NCI-H2196 (cell line): ENCODE results near the gene SH2D1A.
"Not testable (repeated sequence)": the region's sequence is repeated elsewhere in the genome, so short reads cannot be mapped to it uniquely, and the experiment has no call there.

Source experiments
- DNase-seq: peaks from one replicate; lab custom pipeline; 2025; ENCODE audit not compliant: unreplicated experiment; lab: John Stamatoyannopoulos, UW

SH2D1A gene

GRCh38 chrX:124346117-124346876 lies at the start of gene SH2D1A:
TSS of gene SH2D1A (plus strand) at chrX:124346563. CDS start at chrX:124346643, 80 bp downstream.
- no peak for DNase-seq

DNA sequence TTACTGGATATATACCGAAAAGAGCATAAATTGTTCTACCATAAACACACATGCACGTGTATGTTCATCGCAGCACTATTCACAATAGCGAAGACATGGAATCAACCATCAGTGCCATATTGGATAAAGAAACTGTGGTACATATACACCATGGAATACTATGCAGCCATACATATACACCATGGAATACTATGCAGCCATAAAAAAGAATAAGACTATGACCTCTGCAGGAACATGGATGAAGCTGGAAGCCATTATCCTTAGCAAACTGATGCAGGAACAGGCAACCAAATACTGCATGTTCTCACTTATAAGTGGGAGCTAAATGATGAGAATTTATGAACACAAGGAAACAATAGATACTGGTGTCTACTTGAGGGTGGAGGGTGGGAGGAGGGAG lies 47.0 kb upstream of the SH2D1A start:
- DNase-seq: not testable (repeated sequence)

DNA sequence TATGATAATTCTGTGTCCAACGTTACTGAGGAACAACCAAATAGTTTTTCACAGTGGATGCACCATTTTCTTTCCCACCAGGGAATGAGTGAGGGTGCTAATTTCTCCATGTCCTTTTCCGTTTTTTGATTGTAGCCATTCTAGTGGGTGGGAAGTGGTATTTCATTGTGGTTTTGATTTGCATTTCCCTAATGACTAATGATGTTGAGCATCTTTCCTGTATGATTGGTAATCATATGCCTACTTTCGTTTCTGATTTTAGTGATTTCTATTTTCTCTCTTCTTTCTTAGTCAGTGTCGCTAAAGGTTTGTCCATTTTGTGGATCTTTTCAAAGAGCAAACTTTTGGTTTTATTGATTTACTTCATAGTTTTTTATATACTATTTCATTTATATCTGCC lies 46.0 kb upstream of the SH2D1A start:
- no peak for DNase-seq

GRCh38 chrX:124307253-124307907 lies 39.0 kb upstream of the SH2D1A start:
- no peak for DNase-seq

- no peak for DNase-seq
These were observed 20.6 kb upstream of the SH2D1A start for GRCh38 chrX:124325732-124326131.

DNA sequence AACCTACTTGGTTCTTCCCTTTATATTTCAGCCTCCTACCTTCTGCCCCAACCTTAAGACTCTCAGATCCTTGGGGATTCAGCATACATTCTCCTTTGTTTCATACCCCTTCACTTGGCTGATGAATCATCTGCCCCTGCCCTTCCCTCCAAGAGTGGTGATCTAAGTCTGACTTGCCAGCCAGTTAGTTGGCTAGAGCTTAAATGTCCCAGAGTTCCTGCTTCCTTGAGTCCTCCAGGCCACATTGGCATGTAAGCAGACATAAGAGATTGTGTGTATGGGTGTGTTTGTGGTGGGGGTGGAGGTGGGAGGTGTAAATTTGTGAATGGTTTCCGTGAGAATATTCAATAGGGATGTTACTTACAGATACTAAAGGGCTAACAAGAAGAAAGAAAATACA lies 17.6 kb upstream of the SH2D1A start:
- DNase-seq: no peak

DNA sequence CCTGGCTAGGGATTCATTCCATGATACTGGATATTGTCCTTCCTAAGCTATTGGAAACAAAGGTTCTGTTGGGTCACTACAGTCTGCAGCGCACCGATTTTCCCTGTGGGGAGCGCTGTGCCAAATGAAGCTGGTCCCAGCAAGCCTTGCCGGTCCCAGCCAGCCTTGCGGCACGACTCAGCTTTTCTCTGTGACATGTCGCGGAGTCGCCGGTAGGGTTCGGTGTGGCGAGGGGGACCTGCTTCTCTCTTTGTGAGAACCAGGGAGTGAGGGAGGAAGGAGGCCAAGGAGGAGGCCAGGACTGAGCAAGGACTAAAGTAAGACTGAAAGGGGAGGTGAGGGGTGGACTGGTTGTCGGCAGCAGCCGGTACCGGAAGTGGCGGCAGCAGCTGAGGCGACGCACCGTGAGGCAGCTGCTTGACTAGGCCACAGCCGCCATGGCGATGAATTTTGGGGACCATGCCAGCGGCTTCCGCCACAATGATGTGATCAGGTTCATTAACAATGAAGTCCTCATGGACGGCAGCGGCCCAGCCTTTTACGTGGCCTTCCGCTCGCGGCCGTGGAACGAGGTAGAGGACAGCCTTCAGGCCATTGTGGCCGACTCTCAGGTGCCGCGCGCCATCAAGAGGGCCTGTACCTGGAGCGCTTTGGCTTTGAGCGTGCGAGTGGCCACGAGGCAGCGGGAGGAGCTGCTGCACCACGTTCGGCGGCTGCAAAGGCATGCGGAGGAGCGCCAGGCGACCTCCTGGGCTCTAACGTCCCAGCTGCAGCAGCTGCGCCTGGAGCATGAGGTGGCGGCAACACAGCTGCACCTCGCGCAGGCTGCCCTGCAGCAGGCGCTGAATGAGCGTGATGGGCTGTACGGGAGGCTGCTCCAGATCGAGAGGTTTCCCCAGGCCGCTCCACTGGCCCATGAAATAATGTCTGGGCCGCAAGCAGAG lies 13.6 kb upstream of the SH2D1A start, which contains the start of gene TEX13D:
TEX13D (plus strand) TSS at position 180 of the 944 bp plus-strand sequence; CDS start at position 438, 258 bp downstream.
- DNase-seq: no peak

DNA sequence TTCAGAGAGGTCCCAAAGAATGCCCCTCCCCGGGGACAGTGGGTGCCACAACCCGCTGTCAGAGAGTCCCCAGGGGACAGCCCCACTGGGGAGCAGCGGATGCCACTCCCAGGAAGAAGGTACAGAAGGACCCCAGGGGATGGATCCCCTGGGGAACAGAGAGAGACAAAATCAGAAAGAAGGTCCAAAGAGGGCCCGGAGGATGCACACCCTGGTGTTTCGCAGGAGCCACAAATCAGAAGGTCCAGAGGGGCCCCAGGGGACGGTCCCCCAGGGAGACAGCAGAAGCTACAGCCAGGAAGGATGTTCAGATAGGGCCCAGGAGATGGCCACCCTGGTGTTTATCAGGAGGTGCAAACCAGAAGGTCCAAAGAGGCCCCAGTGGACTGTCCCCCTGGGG lies 12.5 kb upstream of the SH2D1A start:
- no peak for DNase-seq

GRCh38 chrX:124334555-124334954 lies 11.8 kb upstream of the SH2D1A start:
- not testable (repeated sequence) for DNase-seq

- DNase-seq: no peak
These were observed 10.8 kb upstream of the SH2D1A start for GRCh38 chrX:124335598-124335997.

- no peak for DNase-seq
These were observed 8.4 kb upstream of the SH2D1A start for GRCh38 chrX:124337916-124338315.

GRCh38 chrX:124338733-124339514 lies 7.4 kb upstream of the SH2D1A start:
- DNase-seq: no peak

DNA sequence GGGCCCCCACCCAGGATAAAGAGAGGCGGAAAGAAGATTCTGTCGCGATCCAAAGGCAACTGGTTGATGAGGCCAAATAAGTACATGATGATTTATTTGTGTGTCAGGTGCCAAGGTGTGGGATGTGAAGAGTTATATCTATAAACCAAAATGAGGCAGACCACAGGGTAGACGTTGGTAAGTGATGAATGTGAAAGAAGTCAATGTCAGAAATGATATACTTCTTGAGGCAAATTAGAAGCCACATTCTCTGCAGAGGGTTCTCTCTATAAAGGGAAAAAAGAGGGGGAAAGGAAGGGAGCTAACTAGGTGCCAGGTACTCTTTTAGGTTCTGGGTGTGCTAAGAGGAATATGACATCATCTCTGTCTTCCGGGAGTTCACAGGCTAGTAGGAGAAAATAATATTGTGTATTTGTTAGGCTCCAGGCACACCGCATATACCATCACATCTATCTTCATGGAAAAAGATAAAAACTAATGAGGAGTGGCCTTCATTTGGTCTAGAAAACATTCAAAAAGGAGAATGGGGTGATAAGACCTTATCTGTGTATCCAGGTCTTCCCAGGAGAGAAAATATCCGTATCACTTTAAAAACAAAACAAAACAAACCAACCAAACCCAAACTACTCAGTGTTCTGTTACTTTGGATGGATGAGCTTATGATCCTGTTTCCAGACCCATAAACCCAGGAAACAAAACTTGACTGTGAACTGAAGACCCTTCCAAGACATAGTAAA lies 4.8 kb upstream of the SH2D1A start:
- no peak for DNase-seq

DNA sequence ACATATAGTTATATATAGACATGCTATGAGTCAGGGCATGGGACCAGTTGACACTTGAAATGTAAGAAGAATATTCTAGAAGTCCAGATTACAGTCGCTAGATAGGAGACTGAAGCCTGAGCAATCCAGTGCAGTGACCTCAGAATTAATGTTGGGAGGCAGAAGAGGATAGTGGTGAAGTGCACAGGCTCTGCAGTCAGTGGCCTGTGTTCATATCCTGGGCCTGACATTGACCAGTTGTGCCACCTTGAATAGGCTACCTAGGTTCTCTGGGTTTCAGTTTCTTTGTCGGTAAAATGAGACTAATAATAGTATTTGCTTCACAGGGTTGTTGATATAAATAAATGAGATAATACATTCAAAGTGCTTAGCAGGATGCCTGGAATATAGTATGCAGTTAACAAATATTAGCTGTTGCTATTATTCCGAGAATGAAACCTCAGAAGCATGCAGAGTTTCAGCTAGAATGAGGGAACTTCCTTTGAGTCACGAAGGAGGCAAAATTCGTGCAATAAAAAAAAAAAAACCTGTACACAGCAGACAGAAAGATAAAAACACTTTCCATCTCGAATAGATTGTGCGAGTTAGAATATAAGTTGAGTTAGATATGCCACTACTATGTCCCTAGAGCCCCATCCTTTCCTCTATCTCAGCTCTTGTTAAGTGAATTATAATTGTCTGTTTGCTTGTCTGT lies 4.0 kb upstream of the SH2D1A start:
- no peak for DNase-seq

DNA sequence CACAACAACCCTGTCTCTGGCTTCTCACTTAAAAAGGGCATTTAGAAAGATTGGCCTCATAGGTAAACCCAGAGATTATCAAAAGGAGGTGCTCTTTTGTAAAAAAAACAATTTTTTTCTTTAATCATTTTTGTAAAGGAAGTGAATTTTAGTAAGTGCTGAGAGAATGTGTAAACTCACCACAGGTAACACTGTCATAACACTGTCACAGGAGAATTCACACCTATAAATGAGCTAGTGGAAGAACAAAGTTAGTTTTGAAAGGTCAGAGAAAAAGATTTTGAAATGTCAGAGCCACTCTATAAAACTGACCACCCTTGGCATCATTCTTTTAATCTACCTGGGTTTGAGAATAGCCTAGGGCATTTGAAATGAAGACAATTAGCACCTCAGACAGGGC lies 3.3 kb upstream of the SH2D1A start:
- DNase-seq: no peak

DNA sequence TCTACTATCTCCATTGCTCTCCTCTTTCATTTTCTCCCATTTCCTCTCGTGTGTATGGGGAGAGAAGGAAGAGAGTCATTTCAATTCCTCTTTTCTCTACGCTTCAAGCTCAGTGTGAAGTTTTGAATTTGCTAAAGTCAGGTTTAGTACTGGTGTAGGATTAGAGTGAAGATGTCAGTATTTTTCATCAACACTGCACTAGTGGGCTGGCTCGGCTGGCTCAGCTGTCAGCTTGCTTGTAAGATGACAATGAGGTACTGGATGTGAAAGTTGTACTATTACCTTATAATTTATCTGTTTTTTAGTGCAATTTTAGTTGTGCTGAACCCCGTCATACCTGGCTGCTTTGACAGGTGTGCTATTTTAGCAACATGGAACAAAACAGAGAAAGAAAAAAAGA lies 2.1 kb upstream of the SH2D1A start:
- no peak for DNase-seq

DNA sequence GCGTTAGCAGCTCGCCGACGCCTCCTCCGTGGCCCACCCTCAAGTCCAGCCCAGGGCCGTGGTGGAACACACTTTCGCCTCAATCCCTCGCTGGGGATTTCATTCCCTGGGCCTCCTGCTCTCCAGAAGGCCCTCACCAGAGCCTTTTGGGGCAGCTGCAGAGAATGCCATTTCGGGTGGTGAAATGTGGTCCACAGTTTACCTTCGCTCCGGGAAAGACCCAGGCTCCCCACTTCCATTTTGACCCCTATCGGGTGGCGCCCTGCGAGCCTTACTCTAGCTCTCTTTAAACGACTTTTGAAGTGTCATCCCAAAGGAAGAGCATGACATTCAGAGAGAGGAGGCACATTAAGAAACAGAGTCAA lies 496 bp downstream of the SH2D1A start:
- DNase-seq: no peak

DNA sequence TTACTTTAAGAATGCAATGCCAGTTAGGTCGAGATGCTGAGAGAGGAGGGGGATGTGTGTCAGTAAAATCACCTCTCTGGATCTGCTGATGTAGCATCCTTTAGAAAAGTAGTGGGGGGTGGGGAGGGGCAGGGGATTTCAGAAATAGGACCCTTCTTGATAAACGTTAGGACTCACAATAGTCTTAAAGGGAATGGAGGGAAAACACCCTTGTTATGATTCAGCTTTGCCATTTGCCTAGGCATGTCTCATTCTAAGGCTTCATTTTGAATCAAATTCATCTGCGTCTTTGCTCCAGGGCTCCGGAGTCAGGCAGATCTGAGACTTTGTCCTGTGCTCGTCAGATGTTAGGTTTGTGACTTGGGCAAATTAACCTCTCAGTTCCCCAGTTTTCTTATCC lies 879 bp downstream of the SH2D1A start:
- DNase-seq: no peak

DNA sequence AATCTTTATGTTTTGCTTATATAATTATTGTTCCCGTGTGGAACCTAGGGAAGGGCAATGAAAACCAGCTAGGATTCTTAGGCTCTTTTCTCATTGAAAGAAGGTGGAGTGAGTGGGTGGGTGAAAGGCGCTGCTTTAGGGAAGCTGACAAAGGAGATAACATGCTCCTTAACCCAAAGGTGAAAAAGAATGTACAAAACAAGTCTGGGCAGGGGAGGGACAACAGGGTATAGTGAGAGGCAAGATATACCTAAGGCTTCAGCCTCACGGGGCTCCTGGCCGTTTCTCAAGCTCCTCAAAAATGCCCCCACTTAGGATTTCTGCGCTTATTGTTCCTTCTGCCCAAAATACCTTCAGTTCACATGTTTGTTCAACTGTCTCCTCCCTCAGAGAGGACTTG lies 1.8 kb downstream of the SH2D1A start:
- no peak for DNase-seq
